H9 (cell line): ENCODE measurements around the gene ERCC6L. TPM values are rescaled to one million over a fixed set of nuclear protein-coding genes. Genes with fewer than 3 reads are reported as not detected.

ENCODE experiments used
- DNase-seq: peaks from one replicate; pipeline ENCODE4 v3.0.0-alpha.2; 2017
- H2AFZ ChIP-seq: one replicate; pipeline ENCODE4 v1.6.1; 2013; ENCODE audit warnings: mild to moderate bottlenecking, low read length, control low read depth, moderate library complexity
- H2AK5ac ChIP-seq: 2 replicates; pipeline ENCODE4 v1.6.1; 2013; ENCODE audit warnings: low read length, control low read depth, mixed read lengths; ENCODE audit not compliant: insufficient read length
- H2BK120ac ChIP-seq: one replicate; pipeline ENCODE4 v1.6.1; 2013; ENCODE audit warnings: low read depth, mild to moderate bottlenecking, low read length, control low read depth, inconsistent platforms; ENCODE audit not compliant: poor library complexity, severe bottlenecking
- H2BK12ac ChIP-seq: 2 replicates; pipeline ENCODE4 v1.6.1; 2013; ENCODE audit warnings: low read length, control low read depth, mixed read lengths, low read depth; ENCODE audit not compliant: insufficient read length
- H2BK15ac ChIP-seq: 2 replicates; pipeline ENCODE4 v1.6.1; 2013; ENCODE audit warnings: low read depth, low read length, control low read depth
- H2BK20ac ChIP-seq: one replicate; pipeline ENCODE4 v1.6.1; 2013; ENCODE audit warnings: low read depth, mild to moderate bottlenecking, low read length, control low read depth, inconsistent platforms; ENCODE audit not compliant: poor library complexity, severe bottlenecking
- H2BK5ac ChIP-seq: 2 replicates; pipeline ENCODE4 v1.6.1; 2013; ENCODE audit warnings: low read length, control low read depth, mixed read lengths; ENCODE audit not compliant: insufficient read length
- H3K14ac ChIP-seq: 2 replicates; pipeline ENCODE4 v1.6.1; 2013; ENCODE audit warnings: low read length, control low read depth; ENCODE audit not compliant: insufficient read depth
- H3K18ac ChIP-seq: 2 replicates; pipeline ENCODE4 v1.6.1; 2013; ENCODE audit warnings: low read depth, mild to moderate bottlenecking, mixed read lengths, low read length, control low read depth; ENCODE audit not compliant: insufficient read length
- H3K23ac ChIP-seq: 2 replicates; pipeline ENCODE4 v1.6.1; 2013; ENCODE audit warnings: low read length, control low read depth, mixed read lengths, low read depth; ENCODE audit not compliant: insufficient read length
- H3K23me2 ChIP-seq: 2 replicates; pipeline ENCODE4 v1.6.1; 2013; ENCODE audit warnings: low read depth, mild to moderate bottlenecking, mixed read lengths, low read length, control low read depth; ENCODE audit not compliant: insufficient read length, poor library complexity, severe bottlenecking
- H3K27ac ChIP-seq: 2 replicates; pipeline ENCODE4 v1.5.1; 2013; ENCODE audit warnings: low read length, control low read depth, mixed read lengths, low read depth; ENCODE audit not compliant: insufficient read length
- H3K27me3 ChIP-seq: 2 replicates; pipeline ENCODE4 v1.6.1; 2013; ENCODE audit warnings: low read length, control low read depth, inconsistent platforms; ENCODE audit not compliant: insufficient read depth
- H3K4ac ChIP-seq: 2 replicates; pipeline ENCODE4 v1.6.1; 2013; ENCODE audit warnings: low read depth, mild to moderate bottlenecking, control low read depth, inconsistent platforms, low read length, moderate library complexity
- H3K4me1 ChIP-seq: 2 replicates; pipeline ENCODE4 v1.6.1; 2013; ENCODE audit warnings: low read length, control low read depth, inconsistent platforms; ENCODE audit not compliant: insufficient read depth
- H3K4me2 ChIP-seq: 2 replicates; pipeline ENCODE4 v1.6.1; 2013; ENCODE audit warnings: low read length, control low read depth, mixed read lengths; ENCODE audit not compliant: insufficient read length, insufficient read depth
- H3K56ac ChIP-seq: 2 replicates; pipeline ENCODE4 v1.6.1; 2013; ENCODE audit warnings: low read depth, mild to moderate bottlenecking, mixed read lengths, low read length, control low read depth; ENCODE audit not compliant: insufficient read length
- H3K79me1 ChIP-seq: 2 replicates; pipeline ENCODE4 v1.6.1; 2013; ENCODE audit warnings: low read depth, mild to moderate bottlenecking, moderate library complexity, low read length, control low read depth, inconsistent platforms; ENCODE audit not compliant: insufficient read depth, poor library complexity, severe bottlenecking
- H3K79me2 ChIP-seq: 2 replicates; pipeline ENCODE4 v1.6.1; 2013; ENCODE audit warnings: low read length, control low read depth, inconsistent platforms; ENCODE audit not compliant: insufficient read depth
- H3K9ac ChIP-seq: 2 replicates; pipeline ENCODE4 v1.6.1; 2013; ENCODE audit warnings: low read length, control low read depth, mixed read lengths; ENCODE audit not compliant: insufficient read length; ENCODE audit errors: extremely low read depth
- H3K9me3 ChIP-seq: one replicate; pipeline ENCODE4 v1.6.1; 2013; ENCODE audit warnings: low read depth, low read length, inconsistent platforms; ENCODE audit not compliant: control insufficient read depth
- H3T11ph ChIP-seq: one replicate; pipeline ENCODE4 v1.6.1; 2013; ENCODE audit warnings: mild to moderate bottlenecking, low read length, control low read depth, inconsistent platforms
- H4K20me1 ChIP-seq: one replicate; pipeline ENCODE4 v1.6.1; 2013; ENCODE audit not compliant: control insufficient read depth, insufficient read length, insufficient read depth
- H4K5ac ChIP-seq: 2 replicates; pipeline ENCODE4 v1.6.1; 2013; ENCODE audit warnings: low read depth, mild to moderate bottlenecking, mixed read lengths, low read length, control low read depth; ENCODE audit not compliant: insufficient read length
- H4K8ac ChIP-seq: replicated peaks from 2 replicates; pipeline ENCODE4 v1.6.1; 2013; ENCODE audit warnings: low read length, control low read depth, mixed read lengths, low read depth; ENCODE audit not compliant: insufficient read length
- H4K91ac ChIP-seq: 2 replicates; pipeline ENCODE4 v1.6.1; 2013; ENCODE audit warnings: low read depth, mild to moderate bottlenecking, moderate library complexity, mixed read lengths, low read length, control low read depth; ENCODE audit not compliant: insufficient read length
- H3K27ac Mint-ChIP-seq, 3 experiments: 2 replicates in 2 of 3; 3 replicates in 1 of 3; pipeline ENCODE4 v1.8.0; 2020 to 2021; ENCODE audit warnings: mixed read lengths in 3 of 3, mild to moderate bottlenecking in 1 of 3, moderate library complexity in 1 of 3
- H3K27me3 Mint-ChIP-seq: 2 replicates; pipeline ENCODE4 v1.8.0; 2021; ENCODE audit warnings: low read depth, mild to moderate bottlenecking, moderate library complexity, mixed read lengths
- H3K36me3 Mint-ChIP-seq, 3 experiments: 2 replicates in 2 of 3; 3 replicates in 1 of 3; pipeline ENCODE4 v1.8.0; 2020 to 2021; ENCODE audit warnings: low read depth in 3 of 3, mixed read lengths in 3 of 3; ENCODE audit not compliant: insufficient read depth in 1 of 3
- H3K4me1 Mint-ChIP-seq, 2 experiments: 2 replicates each; pipeline ENCODE4 v1.8.0; 2020; ENCODE audit warnings: mixed read lengths in 2 of 2
- H3K4me3 Mint-ChIP-seq, 2 experiments: 2 replicates in 1 of 2; 3 replicates in 1 of 2; pipeline ENCODE4 v1.8.0; 2020 to 2021; ENCODE audit warnings: mild to moderate bottlenecking in 2 of 2, mixed read lengths in 2 of 2, moderate library complexity in 1 of 2
- H3K9me3 Mint-ChIP-seq, 2 experiments: 2 replicates in 1 of 2; 3 replicates in 1 of 2; pipeline ENCODE4 v1.8.0; 2020; ENCODE audit warnings: mild to moderate bottlenecking in 2 of 2, mixed read lengths in 2 of 2, moderate library complexity in 1 of 2
- CTCF ChIP-seq: fragments of 200-600 bp; sonication (generic); conservative IDR thresholded peaks from 3 replicates; pipeline ENCODE4 v1.8.0; 2021; ENCODE audit warnings: antibody characterized with exemption, mild to moderate bottlenecking
- WGBS: extraction: QIAGEN DNeasy Blood & Tissue Kit; methylation state at CpG from one replicate; pipeline ENCODE4 v1.1.7; 2013; ENCODE audit warnings: missing lambda C conversion rate, low lambda C conversion rate, mixed read lengths; ENCODE audit not compliant: insufficient read length; ENCODE audit errors: extremely low coverage; 5-methylcytosine and 5-hydroxymethylcytosine counted together
- total RNA-seq: library from RNA; stranded (reverse); gene quantifications from 2 replicates; pipeline ENCODE4 v1.2.1, GENCODE V29; 2021

Gene ERCC6L
- total RNA-seq, 1 experiment from 2014 or later = 18.1 TPM

GRCh38 chrX:72269671-72270251 lies 30.9 kb upstream of the ERCC6L start:
- Histone ChIP-seq H3K27ac (no peak overlapping the region), H4K5ac (no peak overlapping the region), H2BK20ac (no peak overlapping the region), H3K9ac (no peak overlapping the region), H4K91ac (no peak overlapping the region), H2AFZ (no peak overlapping the region), H3K79me1 (peaks cover 5% of the 10 kb centered on the region), H3K23ac (no peak overlapping the region), H3K79me2 (no peaks in the 10 kb centered on the region), H2BK15ac (no peak overlapping the region), H2BK12ac (no peak overlapping the region), H3K9me3 (no peaks in the 10 kb centered on the region), H3K18ac (no peak overlapping the region), H3K14ac (no peak overlapping the region), H2BK5ac (no peak overlapping the region), H4K8ac (no peak overlapping the region), H3K56ac (no peak overlapping the region), H3K27me3 (no peaks in the 10 kb centered on the region), H4K20me1 (no peaks in the 10 kb centered on the region), H3T11ph (no peak overlapping the region), H3K23me2 (no peaks in the 10 kb centered on the region), H3K4ac (no peak overlapping the region), H2AK5ac (no peak overlapping the region), H2BK120ac (no peak overlapping the region), H3K4me1 (no peaks in the 10 kb centered on the region; the same call in 1 of the 2 replicates), H3K4me2 (no peak overlapping the region)
- H3K27ac Mint-ChIP-seq = peak overlapping the region in 1 of 3 experiments; percentile 68; a peak in 3 of 7 replicates
- no peak for DNase-seq
- H3K36me3 Mint-ChIP-seq = peaks cover 58 to 76% (median 73%) of the 10 kb centered on the region in 3 experiments
- H3K4me3 Mint-ChIP-seq = no peak overlapping the region
- WGBS = no CpG with 5 or more reads among the region's 3 CpGs
- peaks cover 19 to 21% of the 10 kb centered on the region in 2 experiments for H3K4me1 Mint-ChIP-seq
- H3K27me3 Mint-ChIP-seq = no peaks in the 10 kb centered on the region
- H3K9me3 Mint-ChIP-seq = peaks cover 0 to 3% of the 10 kb centered on the region in 2 experiments; a peak in 2 of 5 replicates
- no peak for TF ChIP-seq CTCF
